CD14-positive monocyte (primary cell): ENCODE results near the gene NBPF14. TPM values are rescaled to one million over a fixed set of nuclear protein-coding genes. Genes with fewer than 3 reads are reported as not detected.
"Not testable (repeated sequence)": the region's sequence is repeated elsewhere in the genome, so short reads cannot be mapped to it uniquely, and the experiment has no call there.

Experiments
- DNase-seq, 3 donors: peaks; one replicate each; pipeline ENCODE4 v3.0.0-alpha.2; 2011 to 2022
- H2AFZ ChIP-seq: 2 replicates; pipeline ENCODE4 v1.6.0; 2012; ENCODE audit warnings: mild to moderate bottlenecking, low read depth, low read length, inconsistent platforms; ENCODE audit not compliant: insufficient read depth, poor library complexity, severe bottlenecking
- H3K27ac ChIP-seq, 2 donors: 1 replicate in 1 of 2; 2 replicates in 1 of 2; pipeline ENCODE4 v1.5.1; 2012 to 2013; ENCODE audit warnings: low read length in 2 of 2, control low read depth in 1 of 2, inconsistent platforms in 1 of 2, low read depth in 1 of 2, mild to moderate bottlenecking in 1 of 2
- H3K27me3 ChIP-seq, 2 donors: one replicate each; pipeline versions ENCODE4 v1.6.0 to v1.6.1; 2011 to 2013; ENCODE audit warnings: low read length in 2 of 2; ENCODE audit not compliant: control insufficient read depth in 2 of 2, insufficient read depth in 2 of 2
- H3K36me3 ChIP-seq, 2 donors: replicated peaks in 1 of 2; 1 replicate in 1 of 2; 2 replicates in 1 of 2; pipeline versions ENCODE4 v1.5.1 to v1.6.1; 2012 to 2013; ENCODE audit warnings: low read length in 2 of 2, control low read depth in 1 of 2, inconsistent platforms in 1 of 2, mild to moderate bottlenecking in 1 of 2; ENCODE audit not compliant: insufficient read depth in 2 of 2, control insufficient read depth in 1 of 2
- H3K4me1 ChIP-seq, 2 donors: 1 replicate in 1 of 2; 2 replicates in 1 of 2; pipeline versions ENCODE4 v1.5.1 to v1.6.1; 2012 to 2013; ENCODE audit warnings: low read length in 2 of 2, control low read depth in 1 of 2, inconsistent platforms in 1 of 2, mild to moderate bottlenecking in 1 of 2, moderate library complexity in 1 of 2; ENCODE audit not compliant: insufficient read depth in 2 of 2, control insufficient read depth in 1 of 2
- H3K4me2 ChIP-seq: replicated peaks from 2 replicates; pipeline ENCODE3; 2012; ENCODE audit warnings: low read length, moderate library complexity, mild to moderate bottlenecking; ENCODE audit not compliant: poor library complexity, severe bottlenecking; ENCODE audit errors: extremely low read depth
- H3K4me3 ChIP-seq, 3 experiments: fragments of 200-600 bp in 1 of 3; sonication (generic) in 1 of 3; replicated peaks in 1 of 3; 1 replicate in 2 of 3; 2 replicates in 1 of 3; pipeline ENCODE4 v1.5.1; 2011 to 2013; ENCODE audit warnings: low read length in 3 of 3, mild to moderate bottlenecking in 3 of 3, control low read depth in 2 of 3, low read depth in 2 of 3, inconsistent platforms in 1 of 3, moderate library complexity in 1 of 3
- H3K79me2 ChIP-seq: 2 replicates; pipeline ENCODE4 v1.6.0; 2012; ENCODE audit warnings: mild to moderate bottlenecking, control low read depth, inconsistent platforms, low read length, moderate library complexity; ENCODE audit not compliant: insufficient read depth
- H3K9ac ChIP-seq: 2 replicates; pipeline ENCODE4 v1.6.0; 2017; ENCODE audit warnings: low read length, mild to moderate bottlenecking; ENCODE audit not compliant: insufficient read depth, poor library complexity, severe bottlenecking
- H3K9me3 ChIP-seq, 2 donors: replicated peaks in 1 of 2; 1 replicate in 1 of 2; 2 replicates in 1 of 2; pipeline versions ENCODE4 v1.5.1 to v1.6.1; 2012 to 2013; ENCODE audit warnings: low read length in 2 of 2, control low read depth in 1 of 2; ENCODE audit not compliant: control insufficient read depth in 1 of 2, insufficient read depth in 1 of 2
- H4K20me1 ChIP-seq: 2 replicates; pipeline ENCODE4 v1.6.0; 2012; ENCODE audit warnings: mild to moderate bottlenecking, low read length, control low read depth, moderate library complexity; ENCODE audit not compliant: insufficient read depth
- H3K27ac Mint-ChIP-seq, 7 donors: one replicate each; pipeline ENCODE4 v1.8.0; 2020; ENCODE audit warnings: mild to moderate bottlenecking in 7 of 7, mixed read lengths in 7 of 7, moderate library complexity in 6 of 7, inconsistent platforms in 2 of 7
- H3K27me3 Mint-ChIP-seq, 3 donors: one replicate each; pipeline ENCODE4 v1.8.0; 2021 to 2022; ENCODE audit warnings: low read depth in 3 of 3, mild to moderate bottlenecking in 3 of 3, mixed read lengths in 3 of 3, moderate library complexity in 3 of 3, inconsistent platforms in 1 of 3
- H3K36me3 Mint-ChIP-seq, 2 donors: one replicate each; pipeline ENCODE4 v1.8.0; 2020; ENCODE audit warnings: mixed read lengths in 2 of 2, inconsistent platforms in 1 of 2, mild to moderate bottlenecking in 1 of 2
- H3K4me1 Mint-ChIP-seq: one replicate; pipeline ENCODE4 v1.8.0; 2020; ENCODE audit warnings: mild to moderate bottlenecking, mixed read lengths
- H3K4me3 Mint-ChIP-seq, 2 donors: one replicate each; pipeline ENCODE4 v1.8.0; 2020; ENCODE audit warnings: mild to moderate bottlenecking in 2 of 2, mixed read lengths in 2 of 2, moderate library complexity in 1 of 2
- H3K9me3 Mint-ChIP-seq, 7 donors: one replicate each; pipeline ENCODE4 v1.8.0; 2020 to 2022; ENCODE audit warnings: mixed read lengths in 7 of 7, mild to moderate bottlenecking in 6 of 7, moderate library complexity in 6 of 7, inconsistent platforms in 2 of 7
- WGBS: methylation state at CpG from one replicate; pipeline ENCODE4 v1.1.5; 2013; ENCODE audit warnings: missing lambda C conversion rate; ENCODE audit not compliant: insufficient coverage; 5-methylcytosine and 5-hydroxymethylcytosine counted together
- intact Hi-C, 2 donors: fragments of 100-400 bp; cut with micrococcal nuclease; formaldehyde crosslinking; loops; one replicate each; pipeline versions ENCODE4 v1.15.0 to v1.15.1; 2023
- polyA plus RNA-seq, 3 donors: library from polyadenylated mRNA; depleted of rRNA in 1 of 3; unstranded in 2 of 3; stranded (reverse) in 1 of 3; fragments of 300-500 nt in 2 of 3; fragments of >200 nt in 1 of 3; fragmentation: Illumina TruSeq in 2 of 3; gene quantifications; 1 replicate in 2 of 3; 2 replicates in 1 of 3; pipeline ENCODE4 v1.2.3, GENCODE V29; 2012 to 2021
- TF ChIP-seq, protein P1 (sequence below): fragments of 200-600 bp; IDR thresholded peaks from one replicate; pipeline ENCODE4 v1.8.0; 2022; ENCODE audit warnings: antibody characterized with exemption, mild to moderate bottlenecking

NBPF14 gene
- polyA plus RNA-seq, 3 donors: 31.7 to 123 (median 48.2) TPM

DNA sequence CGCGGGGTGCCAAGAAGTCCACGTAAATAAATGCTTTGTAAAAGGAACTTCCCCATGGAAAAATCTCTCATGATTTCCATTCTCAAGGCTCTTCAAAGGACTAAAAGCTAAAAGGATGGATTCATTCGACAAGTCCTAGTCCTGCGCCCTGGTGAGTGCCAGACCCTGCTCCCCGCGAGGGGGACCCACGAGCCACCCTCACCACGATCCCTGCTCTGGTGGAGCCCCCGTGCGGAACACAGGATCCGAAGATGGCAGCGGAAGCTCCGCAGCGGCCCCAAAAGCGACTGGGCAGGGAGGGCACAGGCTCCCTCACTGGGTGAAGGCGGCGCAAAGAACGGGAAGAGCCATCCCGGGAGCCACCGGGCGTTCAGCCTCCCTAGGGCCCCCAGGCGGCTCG, 67.2 kb downstream of the NBPF14 start:
- peak overlapping the region in 1 of 2 donors; percentile 68 for H3K4me3 Mint-ChIP-seq
- DNase-seq, H3K4me1 ChIP-seq, H3K27ac Mint-ChIP-seq, H3K9me3 Mint-ChIP-seq, H3K36me3 Mint-ChIP-seq, H2AFZ ChIP-seq, H3K79me2 ChIP-seq, H3K4me3 ChIP-seq, H3K36me3 ChIP-seq, H3K9me3 ChIP-seq, H3K4me1 Mint-ChIP-seq, H3K4me2 ChIP-seq, intact Hi-C loops, H3K27me3 ChIP-seq, H3K9ac ChIP-seq, H3K27me3 Mint-ChIP-seq, H4K20me1 ChIP-seq, H3K27ac ChIP-seq: not testable (repeated sequence)
- TF ChIP-seq, protein P1, sequence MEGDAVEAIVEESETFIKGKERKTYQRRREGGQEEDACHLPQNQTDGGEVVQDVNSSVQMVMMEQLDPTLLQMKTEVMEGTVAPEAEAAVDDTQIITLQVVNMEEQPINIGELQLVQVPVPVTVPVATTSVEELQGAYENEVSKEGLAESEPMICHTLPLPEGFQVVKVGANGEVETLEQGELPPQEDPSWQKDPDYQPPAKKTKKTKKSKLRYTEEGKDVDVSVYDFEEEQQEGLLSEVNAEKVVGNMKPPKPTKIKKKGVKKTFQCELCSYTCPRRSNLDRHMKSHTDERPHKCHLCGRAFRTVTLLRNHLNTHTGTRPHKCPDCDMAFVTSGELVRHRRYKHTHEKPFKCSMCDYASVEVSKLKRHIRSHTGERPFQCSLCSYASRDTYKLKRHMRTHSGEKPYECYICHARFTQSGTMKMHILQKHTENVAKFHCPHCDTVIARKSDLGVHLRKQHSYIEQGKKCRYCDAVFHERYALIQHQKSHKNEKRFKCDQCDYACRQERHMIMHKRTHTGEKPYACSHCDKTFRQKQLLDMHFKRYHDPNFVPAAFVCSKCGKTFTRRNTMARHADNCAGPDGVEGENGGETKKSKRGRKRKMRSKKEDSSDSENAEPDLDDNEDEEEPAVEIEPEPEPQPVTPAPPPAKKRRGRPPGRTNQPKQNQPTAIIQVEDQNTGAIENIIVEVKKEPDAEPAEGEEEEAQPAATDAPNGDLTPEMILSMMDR: peak; percentile 12
- WGBS: no CpG with 5 or more reads among the region's 24 CpGs

DNA sequence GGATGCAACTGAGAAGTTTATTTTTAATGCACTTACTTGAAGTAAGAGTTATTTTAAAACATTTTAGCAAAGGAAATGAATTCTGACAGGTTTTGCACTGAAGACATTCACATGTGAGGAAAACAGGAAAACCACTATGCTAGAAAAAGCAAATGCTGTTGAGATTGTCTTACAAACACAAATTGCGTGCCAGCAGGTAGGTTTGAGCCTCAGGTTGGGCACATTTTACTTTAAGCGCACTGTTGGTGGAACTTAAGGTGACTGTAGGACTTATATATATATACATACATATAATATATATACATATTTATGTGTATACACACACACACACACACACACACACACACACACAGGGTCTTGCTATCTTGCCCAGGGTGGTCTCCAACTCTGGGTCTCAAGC, 69.2 kb downstream of the NBPF14 start:
- H3K36me3 Mint-ChIP-seq, H3K79me2 ChIP-seq, H2AFZ ChIP-seq, H3K4me3 Mint-ChIP-seq, H3K36me3 ChIP-seq, H3K27ac ChIP-seq, H4K20me1 ChIP-seq, H3K27ac Mint-ChIP-seq, H3K4me2 ChIP-seq, H3K4me3 ChIP-seq, H3K27me3 ChIP-seq, H3K9ac ChIP-seq, H3K9me3 Mint-ChIP-seq, intact Hi-C loops, H3K27me3 Mint-ChIP-seq, H3K9me3 ChIP-seq, DNase-seq, H3K4me1 ChIP-seq: not testable (repeated sequence)
- no CpG with 5 or more reads among the region's 2 CpGs for WGBS
- H3K4me1 Mint-ChIP-seq: peaks cover 12% of the 10 kb centered on the region

DNA sequence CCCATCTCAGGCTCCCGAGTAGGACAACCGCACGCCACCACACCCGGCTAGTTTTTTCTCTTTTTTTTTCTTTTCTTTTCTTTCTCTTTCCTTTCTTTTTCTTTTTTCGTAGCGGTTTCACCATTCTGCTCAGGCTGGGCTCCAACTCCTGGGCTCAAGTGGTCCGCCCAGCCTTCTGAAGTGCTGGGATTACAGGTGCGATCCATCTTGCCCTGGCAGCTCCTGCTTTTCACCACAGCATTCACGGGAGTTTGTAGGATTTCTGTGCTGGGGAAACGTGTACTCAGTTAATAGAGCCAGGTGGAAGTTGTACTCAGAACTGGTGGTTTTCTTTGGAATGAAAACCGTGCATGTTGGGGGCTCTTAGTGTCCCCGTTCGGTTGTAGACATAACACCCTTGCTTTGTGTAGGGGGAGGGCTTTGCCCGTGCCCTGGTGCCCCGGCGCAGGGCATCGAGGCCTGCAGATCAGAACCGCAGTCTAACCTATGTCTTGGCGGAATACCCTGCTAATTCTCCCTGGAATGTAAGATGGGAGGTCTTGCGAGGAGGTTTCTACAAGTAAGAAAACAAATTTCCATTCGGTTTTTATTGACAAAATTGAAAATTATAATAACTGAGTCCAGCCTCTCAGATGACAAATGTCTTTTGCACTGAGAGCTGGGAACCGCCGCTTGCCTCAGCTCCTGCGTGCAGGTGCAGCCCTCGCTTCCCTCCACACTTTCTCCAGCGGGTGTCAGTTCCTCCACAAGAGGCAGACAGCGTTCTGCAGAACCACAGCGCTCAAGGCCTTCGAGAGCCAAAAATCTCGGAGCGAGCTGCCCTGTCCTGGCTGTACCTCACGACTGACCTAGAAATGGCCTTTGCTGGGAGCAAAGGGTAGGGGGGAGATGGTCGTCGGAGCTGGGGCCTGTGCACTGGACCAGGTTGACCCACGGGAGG, 72.3 kb downstream of the NBPF14 start:
- H3K9me3 Mint-ChIP-seq, H3K4me3 ChIP-seq, DNase-seq, intact Hi-C loops, H3K4me1 ChIP-seq, H3K79me2 ChIP-seq, H3K9me3 ChIP-seq, H3K27me3 ChIP-seq, H3K9ac ChIP-seq, H3K36me3 ChIP-seq, H3K27ac ChIP-seq, H3K36me3 Mint-ChIP-seq, H2AFZ ChIP-seq, H3K4me1 Mint-ChIP-seq, H3K4me2 ChIP-seq, H4K20me1 ChIP-seq, H3K27me3 Mint-ChIP-seq: not testable (repeated sequence)
- Mint-ChIP-seq H3K4me3 (peak overlapping the region; percentile 76 to 86), H3K27ac (peak overlapping the region; percentile 90 to 98 (median 97))
- no CpG with 5 or more reads among the region's 35 CpGs for WGBS
